K562 (cell line): ENCODE data around the gene PDZK1IP1. TPM values are rescaled to one million over a fixed set of nuclear protein-coding genes. Genes with fewer than 3 reads are reported as not detected.

ENCODE experiments used
- CHD1 ChIP-seq: fragments of 200-600 bp; sonication (generic); IDR thresholded peaks from one replicate; pipeline ENCODE4 v1.6.1; 2012; ENCODE audit warnings: mild to moderate bottlenecking, moderate library complexity, low read length, inconsistent platforms
- FOXK1 ChIP-seq: sonication (generic); formaldehyde crosslinking; IDR thresholded peaks from 2 replicates; pipeline ENCODE4 v1.8.0; 2022; ENCODE audit warnings: missing genetic modification reagents, mild to moderate bottlenecking, borderline replicate concordance
- GATAD2A ChIP-seq: fragments of 450-650 bp; IDR thresholded peaks from 2 replicates; pipeline ENCODE4 v1.6.1; 2017
- ILK ChIP-seq: fragments of 450-650 bp; IDR thresholded peaks from 2 replicates; pipeline ENCODE4 v1.6.1; 2016; ENCODE audit warnings: missing genetic modification characterization, low read depth, mild to moderate bottlenecking, missing compliant biosample characterization, moderate library complexity, borderline replicate concordance
- PCBP2 ChIP-seq: fragments of 200-400 bp; formaldehyde crosslinking; IDR thresholded peaks from 2 replicates; pipeline ENCODE4 v1.6.1; 2018; ENCODE audit warnings: low read length, low read depth, mild to moderate bottlenecking, moderate library complexity; ENCODE audit not compliant: poor library complexity, severe bottlenecking
- POLR2A ChIP-seq: fragments of 450-650 bp; conservative IDR thresholded peaks from 2 replicates; pipeline ENCODE4 v1.6.1; 2016
- RBM34 ChIP-seq: fragments of 200-400 bp; formaldehyde crosslinking; IDR thresholded peaks from 2 replicates; pipeline ENCODE4 v1.6.1; 2018; ENCODE audit warnings: low read length, borderline replicate concordance; ENCODE audit not compliant: insufficient read depth
- ZNF146 ChIP-seq: IDR thresholded peaks from one replicate; pipeline ENCODE4 v1.6.1; 2018; ENCODE audit warnings: missing compliant biosample characterization; ENCODE audit not compliant: unreplicated experiment
- polyA plus RNA-seq, 8 experiments: library from polyadenylated mRNA; depleted of rRNA in 4 of 8; stranded (reverse) in 5 of 8; unstranded in 3 of 8; fragments of >200 nt; fragmentation: Nextera tagmentation in 2 of 8; fragmentation: Illumina TruSeq in 1 of 8; extraction: Ambion mirVana in 2 of 8; extraction: Trizol in 1 of 8; gene quantifications; 2 replicates each; pipeline versions ENCODE4 v1.2.1 to v1.2.3, GENCODE V29; 2011 to 2014; ENCODE audit warnings: inconsistent platforms in 1 of 8, missing spikeins in 1 of 8
- total RNA-seq, 7 experiments: library from RNA; depleted of rRNA in 6 of 7; stranded (reverse); fragments of >200 nt in 6 of 7; fragmentation: Illumina TruSeq in 2 of 7; extraction: Trizol in 2 of 7; gene quantifications; 2 replicates each; pipeline versions ENCODE4 v1.2.1 to v1.2.3, GENCODE V29; 2011 to 2021; ENCODE audit warnings: low replicate concordance in 1 of 7
- TF ChIP-seq, protein P1 (sequence below): sonication (generic); formaldehyde crosslinking; IDR thresholded peaks from 2 replicates; pipeline ENCODE4 v1.5.0; 2020; ENCODE audit warnings: missing genetic modification reagents
- TF ChIP-seq, protein P2 (sequence below), 2 experiments: fragments of 450-650 bp in 1 of 2; IDR thresholded peaks; 2 replicates each; pipeline ENCODE4 v1.6.1; 2011 to 2017; ENCODE audit warnings: low read depth in 2 of 2, antibody characterized with exemption in 1 of 2, borderline replicate concordance in 1 of 2, low read length in 1 of 2, mild to moderate bottlenecking in 1 of 2, mixed read lengths in 1 of 2; ENCODE audit not compliant: control insufficient read depth in 1 of 2
- TF ChIP-seq, protein P3 (sequence below): conservative IDR thresholded peaks from 2 replicates; pipeline ENCODE4 v1.6.1; 2011; ENCODE audit warnings: low read depth, mild to moderate bottlenecking, low read length; ENCODE audit not compliant: control insufficient read depth
- TF ChIP-seq, protein P4 (sequence below): sonication (generic); formaldehyde crosslinking; IDR thresholded peaks from 2 replicates; pipeline ENCODE4 v1.8.0; 2023; ENCODE audit warnings: mild to moderate bottlenecking, missing genetic modification reagents
- TF ChIP-seq, protein P5 (sequence below): fragments of 150-350 bp; IDR thresholded peaks from 2 replicates; pipeline ENCODE4 v1.6.1; 2014; ENCODE audit warnings: low read depth, mild to moderate bottlenecking, low read length, borderline replicate concordance

PDZK1IP1 gene
- total and polyA plus RNA-seq, 9 of the 15 experiments (the other 6 are each of a cell fraction or from before 2014, with no cell fraction given), result 0.17 to 0.68 (median 0.53) TPM; not detected in 2

DNA sequence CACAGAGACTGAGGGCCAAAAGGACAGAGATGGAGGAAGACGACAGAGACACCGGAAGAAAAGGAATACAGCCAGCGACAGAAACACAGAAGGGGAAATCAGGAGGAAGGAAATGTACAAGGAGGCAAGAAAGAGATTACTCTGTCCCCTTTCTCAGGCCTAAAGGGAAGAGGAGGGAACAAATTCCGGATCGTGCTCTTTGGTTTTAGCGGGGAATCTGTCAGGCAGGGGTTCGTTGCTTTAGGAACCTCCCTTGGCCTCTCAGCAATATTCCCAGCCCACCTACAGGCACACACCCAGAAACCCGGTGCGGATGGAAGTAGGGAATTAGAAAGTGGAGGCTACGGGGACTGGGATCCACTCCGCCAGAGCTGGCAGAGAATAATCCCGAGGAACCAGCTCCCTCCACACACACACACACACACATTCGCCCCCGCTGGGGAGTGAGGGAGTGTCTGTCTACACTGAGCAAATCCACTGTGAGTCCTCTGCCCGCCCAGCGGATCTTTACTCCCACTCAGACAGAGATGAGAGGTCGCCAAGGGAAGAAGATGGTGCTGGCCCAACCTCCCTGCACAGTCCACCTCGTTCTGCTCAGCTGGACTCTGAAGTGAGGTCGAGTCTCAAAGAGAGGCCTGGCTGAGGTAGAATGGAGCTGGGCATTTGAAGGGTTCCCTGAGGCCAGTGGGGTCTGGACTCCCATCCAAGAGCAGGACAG lies 36.4 kb upstream of the PDZK1IP1 start (continued):
- TF ChIP-seq, protein P1, sequence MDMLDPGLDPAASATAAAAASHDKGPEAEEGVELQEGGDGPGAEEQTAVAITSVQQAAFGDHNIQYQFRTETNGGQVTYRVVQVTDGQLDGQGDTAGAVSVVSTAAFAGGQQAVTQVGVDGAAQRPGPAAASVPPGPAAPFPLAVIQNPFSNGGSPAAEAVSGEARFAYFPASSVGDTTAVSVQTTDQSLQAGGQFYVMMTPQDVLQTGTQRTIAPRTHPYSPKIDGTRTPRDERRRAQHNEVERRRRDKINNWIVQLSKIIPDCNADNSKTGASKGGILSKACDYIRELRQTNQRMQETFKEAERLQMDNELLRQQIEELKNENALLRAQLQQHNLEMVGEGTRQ (CRISPR knock-in tag), result no peak
- TF ChIP-seq, protein P2, sequence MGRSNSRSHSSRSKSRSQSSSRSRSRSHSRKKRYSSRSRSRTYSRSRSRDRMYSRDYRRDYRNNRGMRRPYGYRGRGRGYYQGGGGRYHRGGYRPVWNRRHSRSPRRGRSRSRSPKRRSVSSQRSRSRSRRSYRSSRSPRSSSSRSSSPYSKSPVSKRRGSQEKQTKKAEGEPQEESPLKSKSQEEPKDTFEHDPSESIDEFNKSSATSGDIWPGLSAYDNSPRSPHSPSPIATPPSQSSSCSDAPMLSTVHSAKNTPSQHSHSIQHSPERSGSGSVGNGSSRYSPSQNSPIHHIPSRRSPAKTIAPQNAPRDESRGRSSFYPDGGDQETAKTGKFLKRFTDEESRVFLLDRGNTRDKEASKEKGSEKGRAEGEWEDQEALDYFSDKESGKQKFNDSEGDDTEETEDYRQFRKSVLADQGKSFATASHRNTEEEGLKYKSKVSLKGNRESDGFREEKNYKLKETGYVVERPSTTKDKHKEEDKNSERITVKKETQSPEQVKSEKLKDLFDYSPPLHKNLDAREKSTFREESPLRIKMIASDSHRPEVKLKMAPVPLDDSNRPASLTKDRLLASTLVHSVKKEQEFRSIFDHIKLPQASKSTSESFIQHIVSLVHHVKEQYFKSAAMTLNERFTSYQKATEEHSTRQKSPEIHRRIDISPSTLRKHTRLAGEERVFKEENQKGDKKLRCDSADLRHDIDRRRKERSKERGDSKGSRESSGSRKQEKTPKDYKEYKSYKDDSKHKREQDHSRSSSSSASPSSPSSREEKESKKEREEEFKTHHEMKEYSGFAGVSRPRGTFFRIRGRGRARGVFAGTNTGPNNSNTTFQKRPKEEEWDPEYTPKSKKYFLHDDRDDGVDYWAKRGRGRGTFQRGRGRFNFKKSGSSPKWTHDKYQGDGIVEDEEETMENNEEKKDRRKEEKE (IDR thresholded peaks at IDR 0.05; ENCODE audit: borderline replicate concordance in 1 of 2, control insufficient read depth in 1 of 2, low read depth in 2 of 2, low read length in 1 of 2), result no peak
- TF ChIP-seq PCBP2, result no peak
- no peak for TF ChIP-seq CHD1
- TF ChIP-seq GATAD2A, result no peak
- TF ChIP-seq ILK (tag), result no peak
- TF ChIP-seq, protein P3, sequence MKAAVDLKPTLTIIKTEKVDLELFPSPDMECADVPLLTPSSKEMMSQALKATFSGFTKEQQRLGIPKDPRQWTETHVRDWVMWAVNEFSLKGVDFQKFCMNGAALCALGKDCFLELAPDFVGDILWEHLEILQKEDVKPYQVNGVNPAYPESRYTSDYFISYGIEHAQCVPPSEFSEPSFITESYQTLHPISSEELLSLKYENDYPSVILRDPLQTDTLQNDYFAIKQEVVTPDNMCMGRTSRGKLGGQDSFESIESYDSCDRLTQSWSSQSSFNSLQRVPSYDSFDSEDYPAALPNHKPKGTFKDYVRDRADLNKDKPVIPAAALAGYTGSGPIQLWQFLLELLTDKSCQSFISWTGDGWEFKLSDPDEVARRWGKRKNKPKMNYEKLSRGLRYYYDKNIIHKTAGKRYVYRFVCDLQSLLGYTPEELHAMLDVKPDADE, result no peak
- TF ChIP-seq ZNF146 (CRISPR knock-in tag), result no peak
- TF ChIP-seq, protein P4, sequence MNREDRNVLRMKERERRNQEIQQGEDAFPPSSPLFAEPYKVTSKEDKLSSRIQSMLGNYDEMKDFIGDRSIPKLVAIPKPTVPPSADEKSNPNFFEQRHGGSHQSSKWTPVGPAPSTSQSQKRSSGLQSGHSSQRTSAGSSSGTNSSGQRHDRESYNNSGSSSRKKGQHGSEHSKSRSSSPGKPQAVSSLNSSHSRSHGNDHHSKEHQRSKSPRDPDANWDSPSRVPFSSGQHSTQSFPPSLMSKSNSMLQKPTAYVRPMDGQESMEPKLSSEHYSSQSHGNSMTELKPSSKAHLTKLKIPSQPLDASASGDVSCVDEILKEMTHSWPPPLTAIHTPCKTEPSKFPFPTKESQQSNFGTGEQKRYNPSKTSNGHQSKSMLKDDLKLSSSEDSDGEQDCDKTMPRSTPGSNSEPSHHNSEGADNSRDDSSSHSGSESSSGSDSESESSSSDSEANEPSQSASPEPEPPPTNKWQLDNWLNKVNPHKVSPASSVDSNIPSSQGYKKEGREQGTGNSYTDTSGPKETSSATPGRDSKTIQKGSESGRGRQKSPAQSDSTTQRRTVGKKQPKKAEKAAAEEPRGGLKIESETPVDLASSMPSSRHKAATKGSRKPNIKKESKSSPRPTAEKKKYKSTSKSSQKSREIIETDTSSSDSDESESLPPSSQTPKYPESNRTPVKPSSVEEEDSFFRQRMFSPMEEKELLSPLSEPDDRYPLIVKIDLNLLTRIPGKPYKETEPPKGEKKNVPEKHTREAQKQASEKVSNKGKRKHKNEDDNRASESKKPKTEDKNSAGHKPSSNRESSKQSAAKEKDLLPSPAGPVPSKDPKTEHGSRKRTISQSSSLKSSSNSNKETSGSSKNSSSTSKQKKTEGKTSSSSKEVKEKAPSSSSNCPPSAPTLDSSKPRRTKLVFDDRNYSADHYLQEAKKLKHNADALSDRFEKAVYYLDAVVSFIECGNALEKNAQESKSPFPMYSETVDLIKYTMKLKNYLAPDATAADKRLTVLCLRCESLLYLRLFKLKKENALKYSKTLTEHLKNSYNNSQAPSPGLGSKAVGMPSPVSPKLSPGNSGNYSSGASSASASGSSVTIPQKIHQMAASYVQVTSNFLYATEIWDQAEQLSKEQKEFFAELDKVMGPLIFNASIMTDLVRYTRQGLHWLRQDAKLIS (CRISPR knock-in tag), result no peak
- TF ChIP-seq FOXK1, result 0 out of 2 replicates have a peak, but pooled peaks have one; percentile 15
- no peak for TF ChIP-seq RBM34
- TF ChIP-seq, protein P5, sequence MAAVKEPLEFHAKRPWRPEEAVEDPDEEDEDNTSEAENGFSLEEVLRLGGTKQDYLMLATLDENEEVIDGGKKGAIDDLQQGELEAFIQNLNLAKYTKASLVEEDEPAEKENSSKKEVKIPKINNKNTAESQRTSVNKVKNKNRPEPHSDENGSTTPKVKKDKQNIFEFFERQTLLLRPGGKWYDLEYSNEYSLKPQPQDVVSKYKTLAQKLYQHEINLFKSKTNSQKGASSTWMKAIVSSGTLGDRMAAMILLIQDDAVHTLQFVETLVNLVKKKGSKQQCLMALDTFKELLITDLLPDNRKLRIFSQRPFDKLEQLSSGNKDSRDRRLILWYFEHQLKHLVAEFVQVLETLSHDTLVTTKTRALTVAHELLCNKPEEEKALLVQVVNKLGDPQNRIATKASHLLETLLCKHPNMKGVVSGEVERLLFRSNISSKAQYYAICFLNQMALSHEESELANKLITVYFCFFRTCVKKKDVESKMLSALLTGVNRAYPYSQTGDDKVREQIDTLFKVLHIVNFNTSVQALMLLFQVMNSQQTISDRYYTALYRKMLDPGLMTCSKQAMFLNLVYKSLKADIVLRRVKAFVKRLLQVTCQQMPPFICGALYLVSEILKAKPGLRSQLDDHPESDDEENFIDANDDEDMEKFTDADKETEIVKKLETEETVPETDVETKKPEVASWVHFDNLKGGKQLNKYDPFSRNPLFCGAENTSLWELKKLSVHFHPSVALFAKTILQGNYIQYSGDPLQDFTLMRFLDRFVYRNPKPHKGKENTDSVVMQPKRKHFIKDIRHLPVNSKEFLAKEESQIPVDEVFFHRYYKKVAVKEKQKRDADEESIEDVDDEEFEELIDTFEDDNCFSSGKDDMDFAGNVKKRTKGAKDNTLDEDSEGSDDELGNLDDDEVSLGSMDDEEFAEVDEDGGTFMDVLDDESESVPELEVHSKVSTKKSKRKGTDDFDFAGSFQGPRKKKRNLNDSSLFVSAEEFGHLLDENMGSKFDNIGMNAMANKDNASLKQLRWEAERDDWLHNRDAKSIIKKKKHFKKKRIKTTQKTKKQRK, result no peak
- no peak for TF ChIP-seq POLR2A
